Fibroblast of villous mesenchyme (primary cell): Measurements from ENCODE around the gene ZNF324. TPM values are rescaled to one million over a fixed set of nuclear protein-coding genes. Genes with fewer than 3 reads are reported as not detected.

Experiments
- DNase-seq: peaks from one replicate; pipeline ENCODE4 v3.0.0-alpha.2; 2010; ENCODE audit warnings: low read depth
- H3K4me3 ChIP-seq: 2 replicates; pipeline ENCODE4 v1.5.1; 2011; ENCODE audit warnings: low read depth, mild to moderate bottlenecking, low read length
- total RNA-seq: library from RNA; depleted of rRNA; stranded (reverse); fragments of >200 nt; gene quantifications from 2 replicates; pipeline ENCODE4 v1.2.3, GENCODE V29; 2012
- TF ChIP-seq, protein P1 (sequence below): IDR thresholded peaks from 2 replicates; pipeline ENCODE4 v1.5.1; 2012; ENCODE audit warnings: low read depth, mild to moderate bottlenecking, low read length; ENCODE audit not compliant: insufficient read depth

ZNF324 gene
- total RNA-seq, 1 donor = 16.8 TPM

GRCh38 chr19:58474291-58474996, 7.6 kb downstream of the ZNF324 start:
- TF ChIP-seq, protein P1, sequence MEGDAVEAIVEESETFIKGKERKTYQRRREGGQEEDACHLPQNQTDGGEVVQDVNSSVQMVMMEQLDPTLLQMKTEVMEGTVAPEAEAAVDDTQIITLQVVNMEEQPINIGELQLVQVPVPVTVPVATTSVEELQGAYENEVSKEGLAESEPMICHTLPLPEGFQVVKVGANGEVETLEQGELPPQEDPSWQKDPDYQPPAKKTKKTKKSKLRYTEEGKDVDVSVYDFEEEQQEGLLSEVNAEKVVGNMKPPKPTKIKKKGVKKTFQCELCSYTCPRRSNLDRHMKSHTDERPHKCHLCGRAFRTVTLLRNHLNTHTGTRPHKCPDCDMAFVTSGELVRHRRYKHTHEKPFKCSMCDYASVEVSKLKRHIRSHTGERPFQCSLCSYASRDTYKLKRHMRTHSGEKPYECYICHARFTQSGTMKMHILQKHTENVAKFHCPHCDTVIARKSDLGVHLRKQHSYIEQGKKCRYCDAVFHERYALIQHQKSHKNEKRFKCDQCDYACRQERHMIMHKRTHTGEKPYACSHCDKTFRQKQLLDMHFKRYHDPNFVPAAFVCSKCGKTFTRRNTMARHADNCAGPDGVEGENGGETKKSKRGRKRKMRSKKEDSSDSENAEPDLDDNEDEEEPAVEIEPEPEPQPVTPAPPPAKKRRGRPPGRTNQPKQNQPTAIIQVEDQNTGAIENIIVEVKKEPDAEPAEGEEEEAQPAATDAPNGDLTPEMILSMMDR = no peak
- DNase-seq = peak; percentile 80
- no peak overlapping the region for H3K4me3 ChIP-seq

DNA sequence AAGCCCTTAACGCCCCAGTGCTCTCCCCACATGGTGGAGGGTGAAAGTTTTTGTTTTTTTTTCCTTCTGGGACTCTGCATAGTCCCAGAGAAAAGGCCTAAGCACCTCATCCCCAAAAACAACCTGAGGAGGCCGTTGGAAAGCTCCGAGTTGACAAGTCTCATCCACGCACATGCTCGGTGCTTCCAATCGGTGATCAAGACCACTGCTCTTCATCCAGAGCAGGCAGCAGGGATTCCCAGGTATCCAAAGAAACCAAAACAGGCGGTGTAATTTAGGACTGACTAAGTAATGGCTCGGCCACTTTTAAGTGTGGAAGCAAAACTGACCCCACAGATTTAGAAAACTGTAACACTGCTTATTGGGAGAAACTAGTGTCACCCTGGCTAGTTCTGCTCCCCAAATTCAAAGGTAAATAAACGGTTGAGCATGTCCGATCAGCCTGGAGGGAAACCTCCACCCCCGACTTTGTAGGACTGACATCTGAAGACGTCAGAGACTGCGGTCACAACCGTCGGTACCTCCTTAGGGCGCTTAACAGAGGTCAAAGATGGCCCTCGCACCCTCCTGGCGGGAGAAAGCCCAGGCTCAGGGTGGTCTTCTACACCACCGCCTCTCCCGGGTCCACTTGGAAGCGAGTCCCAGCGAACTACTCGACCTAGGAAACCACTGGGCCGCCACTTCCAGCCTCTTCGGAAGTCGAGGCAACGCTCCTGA, 8.3 kb downstream of the ZNF324 start:
- peak overlapping the region; percentile 71 for H3K4me3 ChIP-seq
- DNase-seq = no peak
- TF ChIP-seq, protein P1 = no peak

- TF ChIP-seq, protein P1 = no peak
- peak; percentile 97 for DNase-seq
- peak within 1 kb of the TSS; percentile 71 for H3K4me3 ChIP-seq
Observed at GRCh38 chr19:58475714-58476497, 9.0 kb downstream of the ZNF324 start, which contains the start of gene ZNF446. Gene ZNF446 (plus strand): TSS chr19:58476352. CDS start chr19:58477219, 867 bp downstream.

GRCh38 chr19:58476498-58477015, 9.7 kb downstream of the ZNF324 start:
- peak; percentile 25 for DNase-seq
- TF ChIP-seq, protein P1 = no peak

GRCh38 chr19:58477130-58477529, 10.2 kb downstream of the ZNF324 start:
- no peak for DNase-seq
- TF ChIP-seq, protein P1 = no peak
- peak overlapping the region; percentile 71 for H3K4me3 ChIP-seq

More at GRCh38 chr19:58476498-58477015, 9.7 kb downstream of the ZNF324 start:
- H3K4me3 ChIP-seq = peak overlapping the region; percentile 71

- TF ChIP-seq, protein P1 = no peak
- DNase-seq = no peak
Observed at GRCh38 chr19:58477871-58478270, 11.0 kb downstream of the ZNF324 start.

More at GRCh38 chr19:58477871-58478270, 11.0 kb downstream of the ZNF324 start:
- H3K4me3 ChIP-seq = no peak overlapping the region
